CD4-positive, alpha-beta T cell treated with Interleukin-1 beta for 1 hour (primary cell): ENCODE results near the gene GSTM2.
"Not testable (repeated sequence)": the region's sequence is repeated elsewhere in the genome, so short reads cannot be mapped to it uniquely, and the experiment has no call there.

Source experiments
- DNase-seq, 2 donors: peaks; one replicate each; pipeline ENCODE4 v3.0.0-alpha.2; 2020 to 2022

Gene GSTM2

DNA sequence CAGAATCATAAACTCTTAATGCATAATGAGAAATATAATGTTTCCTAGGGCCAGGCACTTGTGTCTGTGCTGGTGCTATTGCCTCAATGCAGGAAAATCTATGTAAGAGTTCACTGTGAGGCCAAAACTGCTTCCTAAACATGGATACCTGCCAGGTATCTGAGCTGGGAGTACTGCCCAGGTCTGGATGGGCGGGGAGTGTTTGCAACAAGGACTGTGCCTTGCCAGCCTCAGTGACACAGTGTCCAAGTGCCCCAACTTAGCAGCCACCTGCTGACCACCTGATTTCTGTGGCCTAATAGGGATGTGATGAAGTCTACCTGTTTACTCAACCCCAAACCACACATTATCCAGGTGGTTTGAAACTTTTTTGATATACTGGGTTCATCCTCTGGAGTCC, 17.5 kb downstream of the GSTM2 start:
- DNase-seq = not testable (repeated sequence)

DNA sequence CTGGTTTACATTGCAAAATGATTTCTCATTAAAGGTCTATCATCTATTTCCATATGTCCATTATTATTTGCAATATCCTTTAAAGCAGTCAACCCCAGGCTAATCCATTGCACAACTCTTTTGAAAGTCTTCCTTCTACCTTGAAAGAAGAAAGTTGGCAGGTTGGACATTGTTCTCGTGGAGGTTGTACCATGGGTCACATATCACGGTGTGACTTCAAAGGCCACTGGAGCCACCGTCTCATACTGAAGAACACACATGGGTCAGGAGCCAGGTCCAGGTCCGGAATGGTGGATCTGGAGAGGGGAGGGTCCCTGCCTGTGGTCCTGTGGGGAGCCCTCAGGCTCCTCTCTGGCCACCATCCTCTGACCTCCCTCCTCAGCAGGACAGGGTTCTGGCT, 18.0 kb downstream of the GSTM2 start:
- not testable (repeated sequence) for DNase-seq

DNA sequence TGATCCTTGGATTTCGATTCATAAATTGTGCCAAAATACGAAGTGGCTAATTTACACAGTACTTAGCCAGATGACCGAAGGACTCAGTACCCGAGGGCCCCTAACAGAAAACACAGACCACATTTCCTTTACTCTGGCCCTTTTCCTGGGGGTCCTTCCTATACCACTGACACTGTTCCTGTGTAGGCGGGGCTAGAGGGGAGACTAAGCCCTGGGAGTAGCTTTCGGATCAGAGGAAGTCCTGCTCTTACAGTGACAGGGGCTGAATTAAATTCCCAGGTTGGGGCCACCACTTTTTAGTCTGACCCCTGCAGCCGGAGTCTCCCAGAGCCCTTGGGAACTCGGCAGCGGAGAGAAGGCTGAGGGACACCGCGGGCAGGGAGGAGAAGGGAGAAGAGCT, 19.3 kb downstream of the GSTM2 start:
- not testable (repeated sequence) for DNase-seq

DNA sequence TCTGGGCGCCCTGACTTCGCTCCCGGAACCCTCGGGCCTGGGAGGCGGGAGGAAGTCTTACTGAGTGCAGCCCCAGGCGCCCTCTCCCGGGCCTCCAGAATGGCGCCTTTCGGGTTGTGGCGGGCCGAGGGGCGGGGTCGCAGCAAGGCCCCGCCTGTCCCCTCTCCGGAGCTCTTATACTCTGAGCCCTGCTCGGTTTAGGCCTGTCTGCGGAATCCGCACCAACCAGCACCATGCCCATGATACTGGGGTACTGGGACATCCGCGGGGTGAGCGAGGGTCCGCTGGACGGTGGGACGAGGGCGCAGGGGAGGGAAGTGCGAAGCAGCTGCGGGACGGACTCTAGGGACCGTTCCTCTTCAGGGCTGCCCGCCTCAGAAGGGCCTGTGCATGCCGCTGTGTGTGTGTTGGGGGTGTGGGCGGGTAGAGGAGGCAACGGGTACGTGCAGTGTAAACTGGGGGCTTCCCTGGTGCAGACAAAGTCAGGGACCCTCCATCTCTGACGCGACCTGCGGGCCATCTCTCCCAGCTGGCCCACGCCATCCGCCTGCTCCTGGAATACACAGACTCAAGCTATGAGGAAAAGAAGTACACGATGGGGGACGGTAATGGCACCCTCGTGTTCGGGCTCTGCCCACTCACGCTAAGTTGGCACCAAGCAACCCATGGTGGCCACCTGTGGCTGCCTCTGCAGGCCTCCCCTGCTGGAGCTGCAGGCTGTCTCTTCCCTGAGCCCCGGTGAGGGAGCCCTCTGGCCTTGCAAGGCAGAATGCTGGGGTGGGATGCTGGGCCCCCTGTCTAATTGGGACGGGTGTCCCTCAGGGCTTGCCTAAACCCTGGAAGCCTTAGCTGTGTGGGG, 20.0 kb downstream of the GSTM2 start, which contains the start of gene GSTM1:
Gene GSTM1 (plus strand): TSS at position 177 of the 859 bp plus-strand sequence. CDS start 57 bp downstream, at position 234.
- peak in 1 of 2 donors; percentile 79 for DNase-seq

DNA sequence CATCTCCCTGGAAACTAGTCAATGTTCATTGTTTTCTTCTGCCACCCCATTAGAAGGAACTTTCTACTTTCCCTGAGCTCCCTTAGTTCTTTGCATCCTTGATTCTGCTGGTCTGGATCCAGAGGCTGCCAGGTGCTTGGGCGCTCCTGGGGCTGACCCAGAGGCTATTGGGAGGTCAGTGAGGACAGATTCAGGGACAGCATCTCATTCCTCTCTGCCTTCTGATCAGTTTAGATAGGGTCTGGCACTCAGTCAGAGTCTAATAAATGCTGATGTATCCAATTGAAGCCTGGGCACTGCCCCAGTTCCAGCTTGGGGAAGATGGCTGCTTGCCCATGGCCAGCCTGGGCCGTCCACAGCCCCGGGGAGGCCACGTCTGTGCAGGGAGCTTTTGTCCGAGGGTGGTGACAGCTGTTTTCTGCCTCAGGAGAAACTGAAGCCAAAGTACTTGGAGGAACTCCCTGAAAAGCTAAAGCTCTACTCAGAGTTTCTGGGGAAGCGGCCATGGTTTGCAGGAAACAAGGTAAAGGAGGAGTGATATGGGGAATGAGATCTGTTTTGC, 22.1 kb downstream of the GSTM2 start:
- DNase-seq = no peak

DNA sequence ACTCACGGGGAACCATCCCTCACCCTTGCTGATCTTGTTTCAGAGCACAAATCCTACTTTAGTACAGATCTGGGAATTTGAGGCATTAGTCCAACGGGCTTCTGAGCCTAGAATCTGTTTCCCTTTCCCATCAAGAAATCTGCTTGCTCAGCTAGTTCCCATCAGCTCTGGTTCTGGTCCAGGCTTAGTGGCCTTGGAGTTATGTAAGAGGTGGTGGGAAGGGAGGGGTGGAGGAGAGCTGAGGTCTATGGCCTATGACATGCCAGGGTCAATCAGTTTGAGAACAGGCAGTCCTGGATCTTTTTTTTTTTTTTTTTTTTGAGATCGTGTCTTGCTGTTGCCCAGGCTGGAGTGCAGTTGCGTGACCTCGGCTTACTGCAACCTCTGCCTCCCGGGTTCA, 23.9 kb downstream of the GSTM2 start:
- no peak for DNase-seq

DNA sequence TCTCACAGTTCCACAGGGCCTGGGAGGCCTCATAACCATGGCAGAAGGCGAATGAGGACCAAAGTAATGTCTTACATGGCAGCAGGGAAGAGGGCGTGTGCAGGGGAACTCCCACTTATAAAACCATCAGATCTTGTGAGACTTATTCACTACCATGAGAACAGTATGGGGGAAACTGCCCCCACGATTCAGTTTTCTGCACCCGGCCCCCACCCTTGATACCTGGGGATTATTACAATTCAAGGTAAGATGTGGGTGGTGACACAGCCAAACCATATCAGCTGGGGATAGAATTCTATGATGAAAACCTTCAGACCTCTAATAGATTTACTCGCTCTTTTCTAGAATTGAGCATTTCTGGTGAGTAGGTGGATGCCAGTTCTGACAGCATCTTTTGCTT, 26.5 kb downstream of the GSTM2 start:
- DNase-seq = not testable (repeated sequence)

DNA sequence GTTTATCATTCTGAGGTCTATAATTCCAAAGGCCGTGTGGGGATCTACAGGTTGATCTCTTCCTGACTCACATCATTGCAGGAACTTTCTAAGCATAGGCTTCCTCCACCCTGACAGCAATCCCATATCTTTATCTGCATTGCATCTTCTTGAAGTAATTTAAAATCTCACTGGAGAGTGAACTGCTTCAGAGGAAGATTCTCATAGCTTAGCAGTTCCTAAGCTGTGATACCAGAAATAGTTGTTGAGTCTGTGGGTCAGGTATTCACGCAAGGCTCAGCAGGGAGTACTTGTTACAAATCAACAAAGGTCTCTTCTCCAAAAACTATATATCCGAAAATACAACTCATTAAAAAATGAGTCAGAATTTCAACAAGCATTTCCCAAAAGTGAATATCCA, 27.3 kb downstream of the GSTM2 start:
- DNase-seq = not testable (repeated sequence)

DNA sequence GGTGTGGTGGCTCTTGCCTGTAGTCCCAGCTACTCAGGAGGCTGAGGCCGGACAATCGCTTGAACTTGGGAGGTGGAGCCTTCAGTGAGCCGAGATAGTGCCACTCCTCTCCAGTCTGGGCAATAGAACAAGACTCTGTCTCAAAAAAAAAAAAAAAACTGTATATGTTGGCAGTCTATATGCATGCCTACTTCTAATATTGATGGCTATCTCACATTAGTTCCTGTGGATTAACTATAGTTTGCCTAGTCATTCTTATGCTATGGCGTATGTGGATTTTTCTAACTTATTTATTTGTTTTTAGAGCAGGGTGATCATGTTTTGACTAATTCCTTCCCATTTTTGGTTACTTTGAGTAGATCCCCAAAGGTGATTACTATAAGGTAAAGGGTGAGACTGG, 29.2 kb downstream of the GSTM2 start:
- no peak for DNase-seq

DNA sequence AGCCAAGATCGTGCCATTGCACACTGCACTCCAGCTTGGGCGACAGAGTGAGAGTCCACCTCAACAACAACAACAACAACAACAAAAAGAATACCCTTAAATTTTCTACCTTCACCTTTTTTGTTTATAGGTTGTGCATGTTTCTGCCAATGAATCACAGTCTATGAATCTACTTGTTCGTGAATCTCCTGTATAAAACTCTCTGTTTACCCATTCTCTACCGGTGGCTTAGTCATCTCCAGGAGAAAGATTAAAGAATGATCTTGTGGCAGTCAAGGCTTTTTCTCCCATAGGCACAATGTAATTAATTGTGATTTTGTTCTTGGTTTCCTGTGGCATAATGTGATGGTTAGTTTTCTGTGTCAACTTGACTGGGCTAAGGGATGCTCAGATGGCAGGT, 30.0 kb downstream of the GSTM2 start:
- not testable (repeated sequence) for DNase-seq

DNA sequence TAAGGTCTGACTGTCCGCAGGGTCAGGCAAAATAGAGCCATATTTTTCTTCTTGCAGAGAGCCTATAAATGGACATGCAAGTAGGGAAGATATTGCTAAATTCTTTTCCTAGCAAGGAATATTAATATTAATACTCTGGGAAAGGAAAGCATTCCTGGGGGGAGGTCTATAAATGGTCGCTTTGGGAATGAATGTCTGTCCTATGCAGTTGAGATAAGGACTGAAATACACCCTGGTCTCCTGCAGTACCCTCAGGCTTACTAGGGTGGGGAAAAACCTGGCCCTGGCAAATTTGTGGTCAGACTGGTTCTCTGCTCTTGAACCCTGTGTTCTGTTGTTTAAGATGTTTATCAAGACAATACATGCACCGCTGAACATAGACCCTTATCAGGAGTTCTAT, 35.1 kb downstream of the GSTM2 start:
- not testable (repeated sequence) for DNase-seq

DNA sequence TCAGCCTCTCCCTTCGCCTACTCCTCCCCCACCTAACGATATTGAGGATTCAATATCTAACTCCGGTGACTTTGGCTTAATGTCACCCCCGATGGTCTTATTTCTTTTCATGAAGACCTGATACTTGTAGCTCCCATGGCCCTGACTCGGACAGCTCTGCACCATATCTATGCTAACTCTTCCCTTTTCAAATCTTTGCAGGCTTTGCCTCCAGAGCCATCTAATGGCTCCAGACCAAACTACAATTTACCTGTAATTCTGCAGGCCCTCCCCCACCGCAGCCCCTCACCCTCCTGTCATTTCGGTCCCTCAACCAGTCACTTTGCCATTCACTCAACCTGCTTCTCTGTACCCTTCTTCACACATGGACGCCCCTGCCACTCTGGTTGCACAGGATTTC, 36.3 kb downstream of the GSTM2 start:
- DNase-seq = no peak

DNA sequence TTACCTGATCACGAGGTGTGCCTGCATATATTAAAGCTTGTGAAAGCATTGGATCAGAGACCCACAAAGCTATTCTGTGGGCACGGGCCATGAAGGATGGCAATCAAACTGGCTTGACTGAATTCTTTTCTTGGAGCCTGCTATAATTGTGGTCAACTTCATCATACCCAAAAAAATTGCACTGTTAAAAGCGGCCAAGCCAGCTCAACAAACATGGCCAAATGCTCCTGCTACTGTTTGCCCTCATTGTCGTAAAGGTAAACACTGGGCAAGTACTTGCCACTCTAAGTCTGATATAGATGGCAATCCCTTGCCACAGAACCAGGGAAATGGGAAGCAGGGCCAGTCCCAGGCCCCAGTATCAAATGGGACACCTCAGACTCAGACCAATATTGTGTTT, 37.6 kb downstream of the GSTM2 start:
- no peak for DNase-seq

DNA sequence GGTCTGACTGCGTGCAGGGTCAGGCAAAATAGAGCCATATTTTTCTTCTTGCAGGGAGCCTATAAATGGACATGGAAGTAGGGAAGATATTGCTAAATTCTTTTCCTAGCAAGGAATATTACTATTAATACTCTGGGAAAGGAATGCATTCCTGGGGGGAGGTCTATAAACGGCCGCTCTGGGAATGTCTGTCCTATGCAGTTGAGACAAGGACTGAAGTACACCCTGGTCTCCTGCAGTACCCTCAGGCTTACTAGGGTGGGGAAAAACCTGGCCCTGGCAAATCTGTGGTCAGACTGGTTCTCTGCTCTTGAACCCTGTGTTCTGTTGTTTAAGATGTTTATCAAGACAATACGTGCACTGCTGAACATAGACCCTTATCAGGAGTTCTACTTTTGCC, 41.1 kb downstream of the GSTM2 start:
- not testable (repeated sequence) for DNase-seq

DNA sequence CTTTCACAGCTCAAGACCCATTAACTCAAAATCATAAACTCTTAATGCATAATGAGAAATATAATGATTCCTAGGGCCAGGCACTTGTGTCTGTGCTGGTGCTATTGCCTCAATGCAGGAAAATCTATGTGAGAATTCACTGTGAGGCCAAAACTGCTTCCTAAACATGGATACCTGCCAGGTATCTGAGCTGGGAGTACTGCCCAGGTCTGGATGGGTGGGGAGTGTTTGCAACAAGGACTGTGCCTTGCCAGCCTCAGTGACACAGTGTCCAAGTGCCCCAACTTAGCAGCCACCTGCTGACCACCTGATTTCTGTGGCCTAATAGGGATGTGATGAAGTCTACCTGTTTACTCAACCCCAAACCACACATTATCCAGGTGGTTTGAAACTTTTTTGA, 42.0 kb downstream of the GSTM2 start:
- DNase-seq = not testable (repeated sequence)

DNA sequence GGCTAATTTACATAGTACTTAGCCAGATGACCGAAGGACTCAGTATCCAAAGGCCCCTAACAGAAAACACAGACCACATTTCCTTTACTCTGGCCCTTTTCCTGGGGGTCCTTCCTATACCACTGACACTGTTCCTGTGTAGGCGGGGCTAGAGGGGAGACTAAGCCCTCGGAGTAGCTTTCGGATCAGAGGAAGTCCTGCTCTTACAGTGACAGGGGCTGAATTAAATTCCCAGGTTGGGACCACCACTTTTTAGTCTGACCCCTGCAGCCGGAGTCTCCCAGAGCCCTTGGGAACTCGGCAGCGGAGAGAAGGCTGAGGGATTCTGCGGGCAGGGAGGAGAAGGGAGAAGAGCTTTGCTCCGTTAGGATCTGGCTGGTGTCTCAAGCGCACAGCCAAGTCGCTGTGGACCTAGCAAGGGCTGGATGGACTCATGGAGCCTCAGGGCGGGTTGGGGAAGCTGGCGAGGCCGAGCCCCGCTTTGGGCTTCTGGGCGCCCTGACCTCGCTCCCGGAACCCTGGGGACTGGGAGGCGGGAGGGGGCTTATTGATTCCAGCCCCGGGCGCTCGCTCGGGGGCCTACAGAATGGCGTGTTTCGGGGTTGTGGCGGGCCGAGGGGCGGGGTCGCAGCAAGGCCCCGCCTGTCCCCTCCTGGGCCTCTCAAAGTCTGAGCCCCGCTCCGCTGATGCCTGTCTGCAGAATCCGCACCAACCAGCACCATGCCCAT, 43.9 kb downstream of the GSTM2 start, which contains the start of gene GSTM5:
Gene GSTM5 (plus strand): TSS at position 659 of the 728 bp plus-strand sequence. CDS start 62 bp downstream, at position 721.
- DNase-seq = not testable (repeated sequence)

DNA sequence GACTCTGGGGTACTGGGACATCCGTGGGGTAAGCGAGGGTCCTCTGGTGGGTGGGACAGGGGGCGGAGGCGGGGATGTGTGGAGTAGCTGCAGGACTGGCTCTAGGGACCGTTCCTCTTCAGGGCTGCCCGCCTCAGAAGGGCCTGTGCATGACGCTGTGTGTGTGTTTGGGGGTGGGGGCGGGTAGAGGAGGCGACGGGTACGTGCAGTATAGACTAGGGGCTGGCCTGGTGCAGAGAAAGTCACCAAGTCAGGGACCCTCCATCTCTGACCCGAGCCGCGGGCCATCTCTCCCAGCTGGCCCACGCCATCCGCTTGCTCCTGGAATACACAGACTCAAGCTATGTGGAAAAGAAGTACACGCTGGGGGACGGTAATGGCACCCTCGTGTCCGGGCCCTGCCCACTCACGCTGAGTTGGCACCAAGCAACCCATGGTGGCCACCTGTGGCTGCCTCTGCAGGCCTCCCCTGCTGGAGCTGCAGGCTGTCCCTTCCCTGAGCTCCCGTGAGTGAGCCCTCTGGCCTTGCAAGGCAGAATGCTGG, 44.5 kb downstream of the GSTM2 start:
- no peak for DNase-seq

DNA sequence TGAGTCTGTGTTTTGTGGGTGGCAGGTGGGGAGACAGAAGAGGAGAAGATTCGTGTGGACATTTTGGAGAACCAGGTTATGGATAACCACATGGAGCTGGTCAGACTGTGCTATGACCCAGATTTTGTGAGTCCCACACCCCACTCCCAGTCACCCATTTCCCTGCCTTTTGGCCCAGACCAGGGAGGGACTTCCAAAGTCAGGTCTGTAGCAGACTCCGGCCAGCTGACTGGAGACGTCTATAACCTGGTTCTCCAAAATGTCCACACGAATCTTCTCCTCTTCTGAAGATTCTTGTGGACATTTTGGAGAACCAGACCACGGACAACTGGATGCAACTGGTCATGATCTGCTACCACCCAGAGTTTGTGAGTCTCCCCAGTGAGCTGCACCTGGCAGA, 45.8 kb downstream of the GSTM2 start:
- no peak for DNase-seq

DNA sequence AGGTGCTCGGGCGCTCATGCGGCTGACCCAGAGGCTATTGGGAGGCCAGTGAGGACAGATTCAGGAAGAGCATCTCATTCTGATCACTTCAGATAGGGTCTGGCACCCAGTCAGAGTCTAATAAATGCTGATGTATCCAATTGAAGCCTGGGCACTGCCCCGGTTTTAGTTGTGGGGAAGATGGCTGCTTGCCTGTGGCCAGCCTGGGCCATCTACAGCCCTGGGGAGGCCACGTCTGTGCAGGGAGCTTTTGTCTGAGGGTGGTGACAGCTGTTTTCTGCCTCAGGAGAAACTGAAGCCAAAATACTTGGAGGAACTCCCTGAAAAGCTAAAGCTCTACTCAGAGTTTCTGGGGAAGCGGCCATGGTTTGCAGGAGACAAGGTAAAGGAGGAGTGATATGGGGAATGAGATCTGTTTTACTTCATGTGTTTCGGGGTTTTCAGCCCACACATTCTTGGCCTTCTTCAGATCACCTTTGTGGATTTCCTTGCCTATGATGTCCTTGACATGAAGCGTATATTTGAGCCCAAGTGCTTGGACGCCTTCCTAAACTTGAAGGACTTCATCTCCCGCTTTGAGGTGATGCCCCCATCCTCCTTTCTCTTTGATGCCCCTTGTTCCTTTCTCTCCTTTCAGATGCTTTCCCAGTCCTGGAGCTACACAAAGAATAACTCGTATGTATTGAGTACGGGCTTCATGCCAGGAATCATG, 47.0 kb downstream of the GSTM2 start:
- no peak for DNase-seq

DNA sequence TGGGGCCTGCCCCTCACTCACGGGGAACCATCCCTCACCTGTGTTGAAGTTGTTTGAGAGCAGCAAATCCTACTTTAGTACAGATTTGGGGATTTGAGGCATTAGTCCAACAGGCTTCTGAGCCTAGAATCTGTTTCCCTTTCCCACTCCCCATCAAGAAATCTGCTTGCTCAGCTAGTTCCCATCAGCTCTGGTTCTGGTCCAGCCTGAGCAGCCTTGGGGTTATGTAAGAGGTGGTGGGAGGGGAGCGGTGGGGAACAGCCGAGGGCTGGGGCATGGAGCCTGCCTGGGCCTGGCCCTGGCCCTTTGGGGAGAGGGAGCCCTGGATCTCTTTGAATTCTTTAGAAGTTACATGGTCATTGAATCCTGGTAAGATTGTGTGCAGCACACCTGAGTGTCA, 48.3 kb downstream of the GSTM2 start:
- DNase-seq = no peak

DNA sequence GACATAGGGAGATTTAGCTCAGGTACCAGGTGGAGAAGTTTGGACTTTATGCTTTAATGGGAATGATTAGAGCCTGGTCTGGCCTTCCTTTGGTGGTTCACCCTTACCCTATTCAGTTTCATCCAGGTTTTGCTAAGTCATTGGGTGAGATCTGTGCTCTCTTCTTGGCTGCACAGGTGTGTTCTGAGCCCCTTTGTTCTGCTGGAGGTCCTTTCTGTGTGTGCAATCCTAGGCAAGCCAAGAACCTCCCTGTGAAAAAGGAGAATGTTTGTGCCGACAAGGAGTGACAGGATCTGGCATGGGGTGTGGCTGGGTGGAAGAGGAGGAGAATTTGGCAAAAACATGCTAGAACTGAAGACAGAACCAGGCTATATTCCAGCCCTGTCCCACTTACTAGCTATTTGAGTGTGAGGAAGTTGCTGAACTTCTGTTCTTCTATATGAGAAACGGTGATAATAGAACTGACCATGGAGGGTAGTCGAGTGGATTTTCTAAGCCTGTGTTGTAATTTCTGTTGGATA, 48.8 kb downstream of the GSTM2 start:
- no peak for DNase-seq

DNA sequence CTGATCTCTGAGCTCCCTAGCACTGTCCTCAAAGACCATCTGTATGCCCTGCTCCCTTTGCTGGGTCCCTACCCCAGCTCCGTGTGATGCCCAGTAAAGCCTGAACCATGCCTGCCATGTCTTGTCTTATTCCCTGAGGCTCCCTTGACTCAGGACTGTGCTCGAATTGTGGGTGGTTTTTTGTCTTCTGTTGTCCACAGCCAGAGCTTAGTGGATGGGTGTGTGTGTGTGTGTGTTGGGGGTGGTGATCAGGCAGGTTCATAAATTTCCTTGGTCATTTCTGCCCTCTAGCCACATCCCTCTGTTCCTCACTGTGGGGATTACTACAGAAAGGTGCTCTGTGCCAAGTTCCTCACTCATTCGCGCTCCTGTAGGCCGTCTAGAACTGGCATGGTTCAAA, 49.9 kb downstream of the GSTM2 start:
- DNase-seq = no peak
